ENCODE results near the gene PTPN1. TPM values are rescaled to one million over a fixed set of nuclear protein-coding genes. Genes with fewer than 3 reads are reported as not detected.
A peak's percentile ranks its signal among the peaks of the same experiment; 100 is the strongest.

Gene PTPN1
- total RNA-seq: 101 TPM
- long read RNA-seq, full-length matches to known transcripts: 14 of 42 reads
- long read RNA-seq, partial matches to known transcripts: 21 of 42 reads
- long read RNA-seq, other reads (novel, unspliced or antisense): 7 of 42 reads

GRCh38 chr20:50509923-50510705 lies at the start of gene PTPN1:
TSS of gene PTPN1 (plus strand) at chr20:50510383. CDS start at chr20:50510528, 145 bp downstream.
- Histone ChIP-seq H3K27ac (peak within 1 kb of the TSS; percentile 93), H3K9me3 (no peaks in the 10 kb centered on the region), H3K4me3 (peak within 1 kb of the TSS; percentile 75), H3K4me1 (peaks cover 40% of the 10 kb centered on the region), H3K36me3 (no peaks in the 10 kb centered on the region), H3K27me3 (no peaks in the 10 kb centered on the region)
- intact Hi-C loops (cut with DNase I): no loop called here
- TF ChIP-seq CTCF (IDR thresholded peaks at IDR 0.05): no peak
- DNase-seq (peak; percentile 99), ATAC-seq (peak; percentile 98)

- peak; percentile 93 for TF ChIP-seq CTCF (IDR thresholded peaks at IDR 0.05)
- H3K27ac ChIP-seq: peak overlapping the region; percentile 25
- no peaks in the 10 kb centered on the region for H3K36me3 ChIP-seq
- intact Hi-C loops (cut with DNase I): no loop called here
- no peak overlapping the region for H3K4me3 ChIP-seq
- H3K9me3 ChIP-seq: no peaks in the 10 kb centered on the region
- DNase-seq: peak; percentile 94
- ATAC-seq: peak; percentile 95
- H3K27me3 ChIP-seq: no peaks in the 10 kb centered on the region
- H3K4me1 ChIP-seq: peaks cover 38% of the 10 kb centered on the region
These were observed 49.4 kb upstream of the PTPN1 start for GRCh38 chr20:50460608-50461267.

- intact Hi-C loops (cut with DNase I): loop anchor here (2.0 kb wide), 1 partner anchor 273 kb away; no protein-coding TSS in a partner anchor
- H3K4me3 ChIP-seq: no peak overlapping the region
- peaks cover 29% of the 10 kb centered on the region for H3K4me1 ChIP-seq
- TF ChIP-seq CTCF (IDR thresholded peaks at IDR 0.05): no peak
- no peaks in the 10 kb centered on the region for H3K36me3 ChIP-seq
- ATAC-seq (no peak), DNase-seq (no peak)
- H3K27me3 ChIP-seq: no peaks in the 10 kb centered on the region
- H3K27ac ChIP-seq: no peak overlapping the region
- no peaks in the 10 kb centered on the region for H3K9me3 ChIP-seq
These were observed 48.0 kb upstream of the PTPN1 start for GRCh38 chr20:50462093-50462690.

GRCh38 chr20:50464026-50464724 lies 46.0 kb upstream of the PTPN1 start:
- ATAC-seq: peak; percentile 86
- Histone ChIP-seq H3K27me3 (no peaks in the 10 kb centered on the region), H3K4me3 (no peak overlapping the region), H3K27ac (no peak overlapping the region), H3K4me1 (peaks cover 29% of the 10 kb centered on the region), H3K36me3 (no peaks in the 10 kb centered on the region), H3K9me3 (no peaks in the 10 kb centered on the region)
- peak; percentile 85 for TF ChIP-seq CTCF (IDR thresholded peaks at IDR 0.05)
- DNase-seq: peak; percentile 78
- intact Hi-C loops (cut with DNase I): no loop called here

All from upper lobe of right lung (tissue), 1 donor.